Fibroblast of the aortic adventitia (primary cell): Measurements from ENCODE around the gene FOXO3. TPM values are rescaled to one million over a fixed set of nuclear protein-coding genes. Genes with fewer than 3 reads are reported as not detected.

Source experiments
- DNase-seq: peaks from one replicate; pipeline ENCODE4 v3.0.0-alpha.2; 2010; ENCODE audit warnings: low read depth
- H3K4me3 ChIP-seq: 2 replicates; pipeline ENCODE4 v1.5.1; 2011; ENCODE audit warnings: low read depth, mild to moderate bottlenecking, control low read depth, low read length, moderate library complexity
- CTCF ChIP-seq: IDR thresholded peaks from 2 replicates; pipeline ENCODE4 v1.5.1; 2011; ENCODE audit warnings: mild to moderate bottlenecking, low read length, control low read depth, inconsistent platforms; ENCODE audit not compliant: insufficient read depth
- total RNA-seq: library from RNA; depleted of rRNA; stranded (reverse); fragments of >200 nt; gene quantifications from 2 replicates; pipeline ENCODE4 v1.2.3, GENCODE V29; 2012; ENCODE audit warnings: low replicate concordance

Gene FOXO3
- total RNA-seq, 1 donor: 54.5 TPM

- no peak for TF ChIP-seq CTCF
- no peak overlapping the region for H3K4me3 ChIP-seq
- peak; percentile 92 for DNase-seq
These were observed 48.6 kb downstream of the FOXO3 start for GRCh38 chr6:108609276-108609769.

DNA sequence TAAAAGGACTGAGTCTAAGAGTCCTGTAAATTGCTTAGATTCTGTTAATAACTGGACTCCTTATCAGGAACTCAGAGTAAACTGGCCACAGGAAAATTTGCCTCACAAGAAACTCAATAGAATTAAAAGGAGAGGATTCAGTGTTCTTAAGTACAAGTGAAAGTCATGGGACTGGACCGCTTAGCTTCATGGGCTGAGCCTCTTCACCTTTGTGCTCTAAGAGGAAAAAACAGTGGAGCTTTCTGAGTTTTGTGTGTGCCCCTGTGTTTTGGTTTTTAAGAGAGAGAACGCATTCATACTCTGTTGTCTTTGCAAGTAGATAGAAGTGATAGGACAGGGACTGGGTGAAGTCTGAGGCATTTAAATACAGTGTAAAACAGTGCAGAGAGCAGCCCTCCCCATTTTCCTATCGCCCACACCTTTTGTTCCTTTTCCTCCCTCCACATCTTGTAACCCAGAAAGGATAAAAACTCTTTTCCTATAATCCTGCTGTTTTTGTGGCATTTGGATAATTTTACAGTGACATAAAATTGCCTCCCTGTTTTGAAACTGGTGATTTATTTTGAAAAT, 49.6 kb downstream of the FOXO3 start:
- no peak for DNase-seq
- no peak overlapping the region for H3K4me3 ChIP-seq
- TF ChIP-seq CTCF: no peak

GRCh38 chr6:108610957-108611586, 50.4 kb downstream of the FOXO3 start:
- no peak for TF ChIP-seq CTCF
- DNase-seq: no peak
- H3K4me3 ChIP-seq: no peak overlapping the region

- no peak for DNase-seq
- no peak overlapping the region for H3K4me3 ChIP-seq
- no peak for TF ChIP-seq CTCF
These were observed 52.1 kb downstream of the FOXO3 start for GRCh38 chr6:108612852-108613251.

DNA sequence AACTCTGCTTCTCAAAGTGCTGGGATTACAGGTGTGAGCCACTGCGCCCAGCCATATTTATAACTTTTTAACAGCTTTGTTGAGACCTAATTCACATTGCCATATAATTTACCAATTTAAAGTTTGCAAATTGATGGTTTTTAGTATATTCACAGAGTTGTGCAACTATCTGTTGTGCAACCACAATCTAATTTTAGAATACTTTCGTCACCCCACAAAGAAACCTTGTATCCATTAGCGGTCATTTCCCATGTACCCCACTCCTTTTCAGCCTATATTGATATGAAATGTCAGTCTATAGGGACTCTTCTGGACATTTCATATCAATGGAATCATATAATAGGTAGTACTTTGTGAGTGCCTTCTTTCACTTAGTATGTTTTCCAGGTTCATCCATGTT, 55.8 kb downstream of the FOXO3 start:
- H3K4me3 ChIP-seq: no peak overlapping the region
- TF ChIP-seq CTCF: no peak
- peak; percentile 45 for DNase-seq

DNA sequence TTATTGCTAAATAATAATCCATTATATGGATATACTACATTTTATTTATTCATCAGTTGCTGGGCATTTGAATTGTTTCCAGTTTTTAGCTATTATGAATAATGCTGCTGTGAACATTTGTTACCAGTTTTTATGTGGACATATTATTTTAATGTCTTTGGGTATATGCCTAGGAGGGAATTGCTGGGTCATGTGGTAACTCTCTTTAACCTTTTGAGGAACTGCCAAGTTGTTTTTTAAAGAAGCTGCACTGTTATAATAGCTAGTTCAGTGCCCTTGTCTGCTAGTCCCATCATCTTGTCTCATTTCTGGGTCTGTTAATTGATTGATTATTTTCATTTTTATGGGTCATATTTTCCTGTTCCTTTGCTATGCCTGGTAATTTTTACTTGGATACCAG, 56.3 kb downstream of the FOXO3 start:
- DNase-seq: peak; percentile 24
- no peak overlapping the region for H3K4me3 ChIP-seq
- TF ChIP-seq CTCF: no peak
